Measurements from ENCODE around the gene RAB17.

Gene RAB17

DNA sequence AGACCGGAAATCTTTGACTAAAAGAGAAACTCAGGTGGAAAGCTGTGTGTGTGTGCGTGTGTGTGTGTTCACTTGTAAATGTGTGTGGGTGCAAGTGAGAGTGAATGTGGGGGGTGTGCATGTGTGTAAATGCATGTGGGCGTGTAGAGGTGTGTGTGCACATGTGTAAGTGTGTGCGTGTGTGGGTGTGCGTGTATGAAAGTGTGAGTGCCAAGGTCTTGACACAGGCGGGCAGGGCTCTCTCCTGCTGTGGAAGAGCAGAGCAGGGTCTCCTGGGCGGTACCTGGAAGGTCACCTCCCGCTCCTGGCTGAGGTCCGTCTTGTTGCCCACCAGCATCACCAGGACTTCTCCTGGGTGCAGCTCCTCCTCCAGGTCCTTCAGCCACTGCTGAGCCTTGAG, 13.6 kb downstream of the RAB17 start:
- no peak for DNase-seq

GRCh38 chr2:237575869-237576862, 14.4 kb downstream of the RAB17 start:
- DNase-seq: no peak

DNA sequence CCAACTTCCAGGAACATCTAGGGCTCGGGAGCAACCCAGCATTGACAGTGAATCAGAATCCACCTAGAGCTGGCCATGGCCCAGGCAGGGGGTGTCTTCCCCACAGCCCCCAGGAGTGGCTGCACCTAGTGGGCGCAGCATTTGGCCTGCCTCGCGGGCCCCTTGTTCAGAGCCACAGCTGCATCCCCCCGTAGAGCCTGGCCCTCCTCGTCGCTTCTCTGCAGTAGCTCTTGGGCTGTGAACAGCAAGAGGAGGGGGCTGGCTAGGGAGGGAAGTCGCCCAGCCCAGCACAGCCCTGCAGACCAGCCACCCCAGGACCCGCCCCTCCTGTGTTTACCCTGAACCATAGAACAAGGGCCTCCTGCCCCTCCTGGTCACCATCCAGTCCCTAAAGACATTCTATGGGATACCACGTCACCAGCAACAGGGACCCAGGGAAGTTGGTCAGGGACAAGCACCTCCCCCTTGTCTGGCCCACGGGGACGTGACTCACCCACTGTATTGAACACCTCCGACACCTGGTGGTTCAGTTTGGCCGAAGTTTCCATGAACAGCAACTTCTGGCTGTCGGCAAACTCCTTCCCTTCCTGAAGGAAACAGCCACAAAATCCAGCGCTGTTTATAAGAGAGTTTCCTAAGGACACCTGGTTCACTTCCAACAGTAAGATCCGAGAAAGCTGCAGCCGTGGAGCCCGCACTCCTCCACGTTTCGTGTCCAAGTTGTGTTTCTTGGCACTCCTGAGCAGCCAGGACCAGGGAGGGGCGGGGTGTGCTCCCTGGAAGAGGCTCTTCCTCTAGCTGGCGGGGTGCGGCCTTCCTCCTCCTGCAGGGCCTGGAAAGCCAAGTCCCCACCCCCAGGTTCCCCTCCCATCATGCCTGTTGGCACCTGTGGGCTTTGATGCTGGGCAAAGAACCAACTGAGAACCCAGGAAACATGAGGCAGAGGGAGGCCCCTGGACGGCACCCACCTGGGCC, 15.4 kb downstream of the RAB17 start:
- no peak for DNase-seq

GRCh38 chr2:237574467-237574866, 16.1 kb downstream of the RAB17 start:
- DNase-seq: no peak

DNA sequence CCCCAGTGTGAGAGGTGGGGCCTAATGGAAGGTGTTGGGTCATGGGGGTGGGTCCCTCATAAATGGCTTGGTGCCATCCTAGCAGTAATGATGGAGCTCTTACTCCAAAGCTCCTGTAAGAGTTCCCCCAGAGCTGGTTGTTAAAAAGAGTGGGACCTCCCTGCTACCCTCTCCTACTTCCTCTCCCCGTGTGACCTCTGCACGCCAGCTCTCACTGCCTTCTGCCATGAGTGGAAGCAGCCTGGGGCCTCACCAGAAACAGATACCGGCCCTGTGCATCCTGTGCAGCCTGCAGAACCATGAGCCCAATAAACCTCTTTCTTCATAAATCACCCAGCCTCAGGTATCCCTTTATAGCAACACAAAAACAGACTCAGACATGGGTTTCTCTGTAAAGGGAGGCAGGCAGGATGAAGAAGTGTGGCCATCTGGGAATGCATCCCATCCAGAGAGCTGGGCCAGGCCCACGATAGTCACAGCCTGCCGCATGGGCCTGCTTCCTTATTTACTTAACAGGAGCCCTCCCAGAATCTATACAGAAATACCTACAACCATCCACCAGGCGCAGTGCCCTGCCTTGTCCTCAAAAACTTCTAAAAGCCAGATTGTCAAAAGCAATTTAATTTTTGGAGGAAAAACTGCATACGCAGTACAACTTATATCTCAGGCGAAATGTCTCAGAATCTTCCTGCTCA, 16.7 kb downstream of the RAB17 start:
- DNase-seq: no peak

- DNase-seq: no peak
These were observed 17.8 kb downstream of the RAB17 start for GRCh38 chr2:237572742-237573101.

- DNase-seq: peak; percentile 88
These were observed 18.4 kb downstream of the RAB17 start for GRCh38 chr2:237572021-237572741.

- DNase-seq: no peak
These were observed 19.0 kb downstream of the RAB17 start for GRCh38 chr2:237571551-237571950.

DNA sequence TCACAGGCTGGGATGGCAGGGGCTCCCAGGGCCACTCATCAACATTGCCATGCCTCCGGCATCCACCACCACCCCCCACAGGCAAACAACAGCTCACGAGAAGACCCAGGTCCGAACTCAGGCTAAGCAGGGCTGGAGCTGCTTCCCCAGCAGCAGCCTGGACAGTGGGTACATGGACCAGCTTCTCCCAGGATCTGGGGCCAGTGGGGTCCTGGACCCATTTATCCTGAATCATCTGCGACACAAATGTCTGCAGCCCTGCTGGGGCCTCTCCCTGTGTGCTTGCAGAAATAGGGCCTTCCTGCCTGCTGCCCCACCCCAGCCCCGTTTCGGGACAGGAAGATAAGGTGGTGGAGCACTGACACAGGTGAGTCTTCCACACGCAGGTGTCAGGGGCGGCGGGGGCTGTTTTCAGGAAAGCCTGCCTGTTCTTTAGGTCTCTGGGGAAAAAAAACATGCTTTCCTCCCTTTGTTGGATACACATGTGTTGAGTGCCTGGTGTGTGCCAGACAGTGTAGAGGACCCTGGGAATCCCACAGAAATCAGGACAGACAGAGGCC, 19.7 kb downstream of the RAB17 start:
- DNase-seq: no peak

- DNase-seq: no peak
These were observed 20.6 kb downstream of the RAB17 start for GRCh38 chr2:237569896-237570295.

DNA sequence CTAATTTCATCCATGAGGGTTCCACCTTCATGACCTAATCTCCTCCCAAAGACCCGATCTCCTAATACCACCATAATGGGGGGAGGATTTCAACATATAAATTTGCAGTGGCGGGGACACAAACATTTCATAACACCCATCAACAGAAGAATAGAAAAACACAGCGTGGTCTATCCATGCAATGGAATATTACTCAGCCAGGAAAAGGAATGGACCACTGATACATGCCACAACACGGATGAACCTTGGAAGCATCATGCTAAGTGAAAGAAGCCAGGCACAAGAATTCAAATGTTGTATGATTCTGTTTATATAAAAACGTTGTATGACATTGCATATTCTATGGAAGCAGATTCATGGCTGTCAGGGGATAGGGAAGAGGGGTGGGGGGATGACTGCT, 21.5 kb downstream of the RAB17 start:
- no peak for DNase-seq

GRCh38 chr2:237568121-237568660, 22.3 kb downstream of the RAB17 start:
- DNase-seq: no peak

DNA sequence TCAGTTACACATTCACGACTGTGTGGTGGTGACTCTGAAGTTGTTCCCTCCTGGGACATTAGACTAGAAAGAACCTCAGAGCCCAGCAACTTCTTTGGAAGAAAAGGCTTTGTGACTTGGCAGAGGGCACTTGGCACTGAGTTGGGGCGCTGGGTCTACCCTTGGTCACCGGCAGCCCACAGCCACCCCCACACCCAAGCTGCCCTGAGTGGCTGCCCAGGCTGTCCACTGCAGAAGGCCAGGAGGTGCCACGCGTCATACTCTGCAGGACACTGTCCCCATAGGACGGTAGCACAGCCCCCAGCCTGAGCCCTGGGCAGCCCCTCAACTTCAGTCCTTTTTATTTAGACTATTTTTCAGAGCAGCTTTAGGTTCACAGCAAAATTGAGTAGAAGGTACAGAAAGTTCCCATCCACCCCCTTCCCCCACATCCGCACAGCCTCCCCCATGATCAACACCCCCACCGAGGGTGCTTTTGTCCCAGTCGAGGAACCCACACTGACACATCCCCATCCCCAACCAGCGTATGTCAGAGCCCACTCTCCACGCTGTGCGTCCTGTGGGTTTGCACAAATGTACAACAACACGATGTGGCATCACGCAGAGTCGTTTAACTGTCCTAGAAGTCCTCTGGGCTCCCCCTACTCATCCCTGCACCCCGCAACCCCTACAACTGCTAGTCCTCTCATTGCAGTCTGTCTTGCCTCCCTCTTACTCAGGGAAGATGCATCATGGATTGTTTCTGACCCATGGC, 23.1 kb downstream of the RAB17 start:
- DNase-seq: no peak

- no peak for DNase-seq
These were observed 23.9 kb downstream of the RAB17 start, which contains the start of gene PRLH for GRCh38 chr2:237566401-237567235. Gene PRLH, plus strand, starts transcription at chr2:237566574. Its CDS starts 0 bp downstream, at chr2:237566574.

- DNase-seq: no peak
These were observed 24.6 kb downstream of the RAB17 start for GRCh38 chr2:237565974-237566373.

DNA sequence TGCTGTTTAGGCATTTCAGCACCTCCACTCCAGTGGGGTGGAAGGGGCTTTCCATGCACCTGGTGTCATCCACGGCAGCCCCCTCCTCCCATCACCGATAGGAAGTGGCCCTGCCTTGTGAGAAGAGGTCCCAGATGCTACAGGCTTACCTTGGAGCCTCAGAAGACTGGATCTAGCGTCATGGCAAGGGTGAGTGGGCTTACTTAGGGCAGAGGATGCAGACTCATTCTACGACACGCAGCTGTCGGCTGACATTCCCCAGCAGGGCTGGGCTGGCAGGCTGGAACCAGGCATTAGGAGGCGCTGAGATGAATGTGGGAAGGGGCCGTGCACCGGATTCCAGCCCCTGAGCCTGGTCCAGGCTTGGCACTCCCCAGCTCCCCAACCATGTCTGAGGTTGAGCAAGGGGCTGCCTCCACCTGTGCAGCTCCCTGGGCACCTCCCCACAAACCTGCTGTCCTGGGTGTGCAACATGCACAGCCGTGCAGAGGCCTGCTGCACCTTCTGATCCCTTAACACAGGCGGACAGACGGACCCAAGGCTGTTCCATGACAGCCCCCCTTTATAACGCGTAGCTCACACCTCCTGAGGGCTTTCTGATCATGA, 25.9 kb downstream of the RAB17 start:
- no peak for DNase-seq

- DNase-seq: peak; percentile 45
These were observed 26.7 kb downstream of the RAB17 start for GRCh38 chr2:237563816-237564215.

GRCh38 chr2:237561221-237561620, 29.3 kb downstream of the RAB17 start:
- no peak for DNase-seq
